HG03139 (cell line): ENCODE data around the gene PML.

ENCODE experiments used
- ATAC-seq: cut with Tn5 transposase; IDR thresholded peaks from one replicate; pipeline ENCODE4 v1.9.1; 2021; ENCODE audit not compliant: unreplicated experiment

The PML gene

DNA sequence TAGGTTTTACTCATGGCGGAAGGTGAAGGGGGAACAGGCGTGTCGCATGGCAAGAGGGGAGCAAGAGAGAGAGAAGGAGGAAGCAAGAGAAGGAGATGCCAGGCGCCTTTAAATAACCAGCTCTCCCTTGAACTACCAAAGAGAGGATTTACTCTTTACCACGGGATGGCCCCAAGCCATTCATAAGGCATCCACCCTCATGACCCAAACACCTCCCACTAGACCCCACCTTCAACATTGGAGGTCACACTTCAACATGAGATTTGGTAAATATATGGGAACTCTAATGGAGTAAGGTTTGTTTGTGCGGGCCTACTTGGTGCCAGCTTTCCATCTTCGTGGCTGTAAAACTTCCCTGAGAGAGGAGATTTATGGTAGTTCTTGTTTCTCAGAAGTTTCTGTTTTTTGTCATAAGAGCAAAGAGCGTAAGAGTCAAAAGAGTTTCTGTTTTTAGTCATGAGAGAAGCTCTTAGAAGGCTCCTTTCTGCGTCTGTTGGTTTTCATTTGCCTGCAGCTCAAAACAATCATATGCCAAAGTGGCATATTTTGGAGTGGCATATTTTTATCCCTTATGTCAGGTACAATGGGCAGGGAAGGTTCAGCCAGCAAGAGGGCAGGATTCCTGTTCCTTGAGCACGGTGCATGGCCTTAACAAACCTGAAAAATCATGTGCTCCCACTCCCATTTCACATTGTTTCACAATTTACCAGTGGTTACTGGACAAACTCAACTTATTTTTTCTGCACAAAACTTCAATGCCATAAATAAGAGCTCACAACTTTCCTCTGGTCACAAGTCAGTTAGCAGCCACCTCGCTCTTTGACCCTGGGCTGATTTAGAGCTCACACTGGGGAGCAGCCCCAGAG is 12.5 kb downstream of the PML start:
- no peak for ATAC-seq

DNA sequence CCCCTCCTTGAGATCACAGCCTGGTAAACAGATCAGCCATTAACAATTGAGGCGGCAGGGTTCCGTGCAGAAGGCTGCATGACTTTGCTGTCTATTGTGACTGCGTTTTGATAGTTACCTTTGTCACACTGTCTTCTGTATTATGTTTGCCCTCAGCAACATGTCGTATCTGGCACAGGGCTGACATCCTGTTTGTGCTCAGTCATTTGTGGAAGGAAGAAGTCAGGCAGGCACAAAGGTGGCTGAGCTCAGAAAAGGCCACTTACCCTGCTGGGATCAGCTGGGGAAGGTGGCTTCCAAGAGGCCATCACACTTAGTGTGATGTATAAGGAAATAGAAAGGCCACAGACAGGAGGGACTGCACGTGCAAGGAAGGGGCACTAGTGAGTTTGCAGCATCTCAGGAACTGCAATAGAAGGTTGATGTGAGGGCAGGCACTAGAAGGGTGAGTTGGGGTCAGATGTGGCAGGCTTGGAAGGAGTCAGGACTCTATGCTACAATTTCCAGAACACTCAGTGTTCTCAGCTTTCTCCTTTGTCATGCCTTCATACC is 13.4 kb downstream of the PML start:
- no peak for ATAC-seq

DNA sequence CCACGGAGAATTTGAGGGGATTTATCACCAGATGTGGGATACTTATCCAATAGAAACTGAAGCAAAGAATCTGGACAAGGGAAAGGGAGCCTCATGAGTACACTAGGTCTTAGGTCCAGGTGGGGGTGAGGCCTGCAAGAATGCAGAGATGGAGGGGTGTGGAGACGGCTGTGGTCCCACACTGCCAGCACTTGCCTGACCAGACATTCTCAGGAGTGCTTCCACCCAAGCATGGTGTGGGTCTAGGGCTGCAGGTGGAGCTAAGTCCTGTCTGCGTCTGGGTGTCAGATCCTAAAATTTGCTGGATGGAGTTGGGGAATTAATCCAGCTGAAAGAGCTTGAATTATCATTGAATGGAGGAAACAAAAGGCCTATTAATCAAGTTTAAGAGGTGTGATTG is 14.4 kb downstream of the PML start:
- ATAC-seq = no peak

DNA sequence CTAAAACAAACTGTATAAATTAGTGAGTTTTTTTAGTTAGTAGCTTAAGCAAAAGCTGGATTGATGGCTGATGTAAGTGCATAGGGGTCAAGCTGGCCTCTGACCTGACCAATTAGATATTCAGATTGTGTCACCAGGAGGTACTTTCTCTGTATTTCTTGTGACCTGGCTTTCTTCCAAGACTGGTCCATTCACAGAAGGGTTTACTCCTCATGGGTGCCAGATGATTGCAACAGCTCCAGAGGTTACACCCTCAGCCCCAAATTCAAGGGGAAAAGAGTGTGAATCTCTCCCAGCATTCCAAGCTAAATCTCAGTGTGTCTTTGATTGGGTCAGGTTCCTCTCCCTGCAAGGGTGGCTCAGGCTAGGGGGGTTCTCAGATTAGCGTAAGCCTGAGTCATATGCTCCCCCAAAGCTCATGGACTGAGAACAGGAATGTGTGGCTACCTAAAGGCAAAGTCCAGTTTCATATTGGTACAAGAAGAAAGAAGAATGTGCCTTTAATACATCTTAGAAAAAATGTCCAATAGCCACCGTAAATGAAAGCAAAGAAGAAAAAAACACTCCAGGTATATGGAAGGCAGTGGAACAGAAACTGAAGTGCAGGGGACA is 16.5 kb downstream of the PML start:
- no peak for ATAC-seq

DNA sequence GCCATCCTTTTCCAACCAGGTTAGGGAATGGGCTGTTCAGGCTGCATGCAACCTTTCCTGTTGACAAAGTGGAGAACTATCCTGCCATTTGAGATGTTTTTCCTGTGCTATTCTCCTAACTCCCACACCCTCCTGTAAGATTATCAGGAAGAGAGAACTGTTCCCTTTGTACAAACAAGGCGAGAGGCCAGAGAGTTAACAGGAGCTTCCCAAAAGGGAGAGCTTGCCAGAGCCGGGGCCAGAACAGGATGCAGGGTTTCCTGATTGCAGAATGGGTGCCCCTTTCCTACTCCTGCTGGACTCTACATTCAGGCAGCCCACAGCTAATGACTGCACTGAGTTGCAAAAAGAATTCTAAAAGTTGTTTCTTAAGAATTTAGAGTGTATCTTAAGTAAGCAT is 17.1 kb downstream of the PML start:
- no peak for ATAC-seq

DNA sequence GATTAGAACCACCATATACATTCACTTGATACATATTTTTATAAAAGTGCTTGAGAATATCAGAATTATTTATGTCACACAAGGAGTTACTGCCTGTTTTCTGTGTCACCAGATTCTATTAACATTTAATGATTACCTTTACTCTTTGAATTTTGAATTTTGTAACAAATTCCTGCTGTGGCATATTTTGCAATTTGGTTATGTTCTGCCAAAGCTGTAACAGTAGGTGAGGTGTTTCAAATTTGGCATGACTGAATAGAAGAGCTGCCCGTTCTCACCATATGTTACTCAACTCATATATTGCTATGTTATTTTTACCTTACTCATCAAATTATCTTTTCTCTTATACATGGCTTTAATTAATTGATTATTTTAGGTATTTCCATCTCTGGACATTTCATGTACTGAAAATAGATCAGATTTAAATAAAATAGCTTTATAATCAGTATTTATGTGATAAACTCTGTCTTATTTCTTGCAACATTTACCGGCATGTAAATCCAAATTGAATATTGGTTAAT is 18.9 kb downstream of the PML start:
- ATAC-seq = no peak

DNA sequence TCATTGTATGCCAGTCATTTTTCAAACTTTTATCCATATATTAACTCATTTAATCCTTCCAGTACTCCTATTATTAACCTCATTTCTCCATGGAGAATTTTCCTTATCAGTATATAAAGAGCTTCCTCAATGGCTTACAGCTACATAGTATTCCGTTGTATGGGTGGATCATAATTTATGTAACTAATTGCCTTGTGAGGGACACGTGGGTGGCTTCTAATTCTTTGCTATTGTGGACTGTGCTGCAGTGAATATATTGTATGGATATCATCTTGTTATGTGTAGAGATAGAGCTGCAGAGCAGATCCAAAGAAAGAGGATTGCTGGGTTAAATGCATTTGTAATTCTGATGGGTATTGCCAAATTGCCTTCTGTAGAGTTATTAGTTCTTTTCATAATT is 25.2 kb downstream of the PML start:
- no peak for ATAC-seq

DNA sequence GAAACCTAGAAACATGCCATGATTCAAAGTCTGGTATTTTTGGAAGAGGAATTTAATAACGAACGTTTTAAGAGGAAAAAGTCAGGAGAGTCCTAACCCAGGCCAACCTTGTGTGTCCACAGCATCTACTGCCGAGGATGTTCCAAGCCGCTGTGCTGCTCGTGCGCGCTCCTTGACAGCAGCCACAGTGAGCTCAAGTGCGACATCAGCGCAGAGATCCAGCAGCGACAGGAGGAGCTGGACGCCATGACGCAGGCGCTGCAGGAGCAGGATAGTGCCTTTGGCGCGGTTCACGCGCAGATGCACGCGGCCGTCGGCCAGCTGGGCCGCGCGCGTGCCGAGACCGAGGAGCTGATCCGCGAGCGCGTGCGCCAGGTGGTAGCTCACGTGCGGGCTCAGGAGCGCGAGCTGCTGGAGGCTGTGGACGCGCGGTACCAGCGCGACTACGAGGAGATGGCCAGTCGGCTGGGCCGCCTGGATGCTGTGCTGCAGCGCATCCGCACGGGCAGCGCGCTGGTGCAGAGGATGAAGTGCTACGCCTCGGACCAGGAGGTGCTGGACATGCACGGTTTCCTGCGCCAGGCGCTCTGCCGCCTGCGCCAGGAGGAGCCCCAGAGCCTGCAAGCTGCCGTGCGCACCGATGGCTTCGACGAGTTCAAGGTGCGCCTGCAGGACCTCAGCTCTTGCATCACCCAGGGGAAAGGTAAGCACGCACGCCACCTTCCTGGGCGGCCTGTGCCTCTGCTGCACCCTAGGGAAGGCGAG is 28.4 kb downstream of the PML start:
- no peak for ATAC-seq

DNA sequence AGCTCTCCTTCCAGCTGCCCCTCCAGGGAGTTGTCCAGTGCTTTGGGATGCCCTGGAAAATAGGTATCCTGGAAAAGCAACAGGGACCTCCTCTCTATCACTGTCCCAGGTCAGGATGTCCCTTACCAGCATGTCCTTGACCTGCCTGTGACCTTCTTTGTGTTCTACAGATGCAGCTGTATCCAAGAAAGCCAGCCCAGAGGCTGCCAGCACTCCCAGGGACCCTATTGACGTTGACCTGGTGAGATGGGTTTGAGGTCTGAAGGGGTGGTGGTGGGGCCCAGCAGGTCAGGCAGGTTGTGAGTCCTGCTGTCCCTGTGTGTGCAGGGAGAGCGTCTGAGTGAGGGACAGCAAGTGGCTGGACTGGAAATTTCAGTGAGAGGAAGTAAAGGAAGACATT is 30.2 kb downstream of the PML start:
- no peak for ATAC-seq

DNA sequence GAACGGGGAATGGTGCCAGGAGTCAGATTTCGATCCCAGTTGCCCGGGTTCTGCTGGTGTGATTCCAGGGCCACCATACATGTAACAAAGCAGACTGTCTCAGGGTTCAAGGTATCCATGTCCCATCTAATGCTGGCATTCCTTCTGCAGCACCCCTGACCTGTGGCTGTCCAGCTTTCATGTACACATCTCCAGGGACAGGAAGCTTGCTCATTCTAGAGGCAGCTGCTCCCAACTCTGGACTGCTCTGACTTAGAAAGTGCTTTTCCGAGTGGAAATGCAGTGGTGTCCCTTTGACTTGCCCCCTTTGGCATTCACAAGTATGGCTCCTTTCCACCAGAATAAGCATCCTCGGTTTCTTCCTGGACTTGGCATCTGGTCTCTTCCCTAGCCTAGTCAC is 30.9 kb downstream of the PML start:
- ATAC-seq = no peak

DNA sequence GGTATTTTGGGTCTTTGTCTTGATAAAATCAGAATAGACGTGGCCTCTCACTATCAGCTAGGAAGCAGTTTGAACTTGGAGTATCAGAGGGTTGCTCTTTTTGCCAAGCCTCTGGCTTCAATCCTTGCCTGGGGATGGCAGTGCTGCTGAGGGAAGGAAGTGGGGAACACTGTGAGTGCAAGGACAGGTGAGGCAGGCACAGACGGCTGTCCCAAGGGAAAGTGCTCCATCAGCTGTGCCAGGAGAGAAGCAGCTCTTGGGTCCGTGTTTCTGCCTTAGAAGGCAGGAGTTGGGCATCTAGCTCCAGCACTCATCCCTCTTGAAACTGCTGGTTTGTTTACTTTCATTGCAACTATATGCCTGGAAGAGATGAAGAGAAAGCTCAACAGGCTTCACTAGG is 33.2 kb downstream of the PML start:
- ATAC-seq = no peak

DNA sequence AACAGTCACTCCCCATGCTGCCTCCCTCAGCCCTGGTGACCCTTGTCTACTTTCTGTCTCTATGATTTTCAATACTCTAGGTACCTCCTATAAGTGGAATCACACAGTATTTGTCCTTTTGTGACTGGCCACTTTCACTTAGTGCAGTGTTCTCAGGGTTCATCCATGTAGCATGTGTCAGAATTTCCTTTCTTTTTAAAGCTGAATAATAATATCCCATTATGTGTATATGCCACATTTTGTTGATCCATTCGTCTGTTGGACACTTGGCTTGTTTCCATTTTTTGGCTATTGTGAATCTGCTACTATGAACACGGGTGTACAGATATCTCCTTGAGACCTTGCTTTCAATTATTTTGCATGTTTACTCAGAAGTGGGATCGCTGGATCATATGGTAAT is 34.1 kb downstream of the PML start:
- no peak for ATAC-seq

DNA sequence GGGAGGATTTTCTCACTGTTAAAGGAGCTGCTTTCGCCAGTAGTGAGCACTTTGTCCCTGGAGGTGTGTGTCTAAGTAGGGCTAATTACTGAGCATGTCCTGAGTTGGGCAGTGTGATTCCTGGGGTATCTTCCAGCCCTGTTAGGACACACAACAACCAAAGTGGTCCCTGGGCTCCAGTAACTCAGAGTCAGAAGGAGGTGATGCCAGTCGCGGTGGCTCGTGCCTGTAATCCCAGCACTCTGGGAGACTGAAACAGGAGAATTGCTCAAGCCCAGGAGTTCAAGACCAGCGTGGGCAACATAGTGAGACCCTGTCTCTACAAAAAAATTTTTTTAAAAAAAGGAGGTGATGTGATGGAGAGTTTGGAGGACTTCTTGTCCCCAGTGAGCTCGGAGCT is 37.5 kb downstream of the PML start:
- ATAC-seq = no peak

DNA sequence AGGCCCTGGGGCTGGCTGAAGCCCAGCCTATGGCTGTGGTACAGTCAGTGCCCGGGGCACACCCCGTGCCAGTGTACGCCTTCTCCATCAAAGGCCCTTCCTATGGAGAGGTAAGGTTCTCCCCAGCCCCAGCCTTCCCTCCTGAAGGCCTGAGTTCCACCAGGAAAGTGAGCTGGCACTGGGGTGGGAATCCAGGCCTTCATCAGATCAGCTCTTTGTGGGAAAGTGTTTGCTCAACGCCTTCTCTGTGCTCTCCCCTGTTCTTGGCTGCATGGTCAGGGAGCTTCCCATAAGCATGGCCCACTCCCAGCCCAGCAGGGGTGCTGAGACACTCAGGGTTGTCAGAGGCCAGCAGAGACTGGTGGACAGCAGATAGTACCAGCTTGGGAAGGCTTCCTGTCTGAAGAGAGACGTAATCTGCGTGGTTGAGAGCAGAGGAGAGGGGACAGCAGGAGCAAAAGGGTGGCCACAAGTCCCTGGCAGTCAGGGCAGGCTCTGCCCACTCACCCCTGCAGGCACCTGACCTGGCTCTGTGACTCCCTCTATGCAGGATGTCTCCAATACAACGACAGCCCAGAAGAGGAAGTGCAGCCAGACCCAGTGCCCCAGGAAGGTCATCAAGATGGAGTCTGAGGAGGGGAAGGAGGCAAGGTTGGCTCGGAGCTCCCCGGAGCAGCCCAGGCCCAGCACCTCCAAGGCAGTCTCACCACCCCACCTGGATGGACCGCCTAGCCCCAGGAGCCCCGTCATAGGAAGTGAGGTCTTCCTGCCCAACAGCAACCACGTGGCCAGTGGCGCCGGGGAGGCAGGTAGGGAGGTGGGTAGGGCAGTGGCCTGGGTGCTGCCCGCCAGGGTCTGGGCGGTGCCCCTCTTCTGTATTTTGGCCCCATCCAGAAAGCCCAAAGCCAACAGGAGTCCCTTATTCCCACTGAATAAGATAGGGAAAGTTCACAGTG is 38.4 kb downstream of the PML start:
- no peak for ATAC-seq

DNA sequence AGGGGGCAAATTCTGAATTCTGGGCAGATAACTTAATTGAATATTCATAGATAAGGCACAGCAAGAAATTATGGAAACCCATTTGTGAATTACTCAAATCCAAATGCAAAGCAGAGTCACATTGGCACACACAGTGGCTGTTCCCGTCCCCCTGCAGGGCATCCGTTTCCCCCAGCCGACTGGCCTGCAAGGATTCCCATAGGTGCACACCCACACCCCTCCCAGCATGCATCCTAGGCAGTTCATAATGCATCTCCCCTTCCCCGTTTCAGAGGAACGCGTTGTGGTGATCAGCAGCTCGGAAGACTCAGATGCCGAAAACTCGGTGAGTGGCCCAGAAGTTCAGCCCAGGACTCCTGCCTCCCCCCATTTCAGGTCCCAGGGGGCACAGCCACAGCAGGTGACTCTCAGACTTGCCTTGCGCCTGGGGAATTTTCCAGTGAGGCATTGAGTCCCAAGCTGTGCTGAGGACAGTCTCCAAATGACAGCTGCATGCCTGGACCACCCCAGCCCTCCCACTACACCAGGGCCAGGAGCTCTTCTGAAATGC is 39.8 kb downstream of the PML start:
- no peak for ATAC-seq

DNA sequence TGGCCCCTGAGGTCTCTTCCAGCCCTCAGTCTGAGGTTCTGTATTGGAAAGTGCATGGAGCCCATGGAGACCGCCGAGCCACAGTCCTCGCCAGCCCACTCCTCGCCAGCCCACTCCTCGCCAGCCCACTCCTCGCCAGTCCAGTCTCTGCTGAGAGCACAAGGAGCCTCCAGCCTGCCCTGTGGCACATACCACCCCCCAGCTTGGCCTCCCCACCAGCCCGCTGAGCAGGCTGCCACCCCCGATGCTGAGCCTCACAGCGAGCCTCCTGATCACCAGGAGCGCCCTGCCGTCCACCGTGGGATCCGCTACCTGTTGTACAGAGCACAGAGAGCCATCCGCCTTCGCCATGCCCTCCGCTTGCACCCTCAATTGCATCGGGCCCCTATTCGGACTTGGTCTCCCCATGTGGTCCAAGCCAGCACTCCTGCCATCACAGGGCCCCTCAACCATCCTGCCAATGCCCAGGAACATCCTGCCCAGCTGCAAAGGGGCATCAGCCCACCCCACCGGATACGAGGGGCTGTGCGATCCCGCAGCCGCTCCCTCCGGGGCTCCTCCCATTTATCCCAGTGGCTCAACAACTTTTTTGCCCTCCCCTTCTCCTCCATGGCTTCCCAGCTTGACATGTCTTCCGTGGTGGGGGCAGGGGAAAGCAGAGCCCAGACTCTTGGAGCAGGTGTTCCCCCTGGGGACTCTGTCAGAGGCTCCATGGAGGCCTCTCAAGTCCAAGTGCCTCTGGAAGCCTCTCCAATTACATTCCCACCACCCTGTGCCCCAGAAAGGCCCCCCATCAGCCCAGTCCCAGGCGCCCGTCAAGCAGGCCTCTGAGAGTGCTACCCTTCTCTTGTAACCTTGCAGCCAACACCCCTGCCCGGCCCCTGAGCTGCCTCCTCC is 40.9 kb downstream of the PML start:
- ATAC-seq = no peak

DNA sequence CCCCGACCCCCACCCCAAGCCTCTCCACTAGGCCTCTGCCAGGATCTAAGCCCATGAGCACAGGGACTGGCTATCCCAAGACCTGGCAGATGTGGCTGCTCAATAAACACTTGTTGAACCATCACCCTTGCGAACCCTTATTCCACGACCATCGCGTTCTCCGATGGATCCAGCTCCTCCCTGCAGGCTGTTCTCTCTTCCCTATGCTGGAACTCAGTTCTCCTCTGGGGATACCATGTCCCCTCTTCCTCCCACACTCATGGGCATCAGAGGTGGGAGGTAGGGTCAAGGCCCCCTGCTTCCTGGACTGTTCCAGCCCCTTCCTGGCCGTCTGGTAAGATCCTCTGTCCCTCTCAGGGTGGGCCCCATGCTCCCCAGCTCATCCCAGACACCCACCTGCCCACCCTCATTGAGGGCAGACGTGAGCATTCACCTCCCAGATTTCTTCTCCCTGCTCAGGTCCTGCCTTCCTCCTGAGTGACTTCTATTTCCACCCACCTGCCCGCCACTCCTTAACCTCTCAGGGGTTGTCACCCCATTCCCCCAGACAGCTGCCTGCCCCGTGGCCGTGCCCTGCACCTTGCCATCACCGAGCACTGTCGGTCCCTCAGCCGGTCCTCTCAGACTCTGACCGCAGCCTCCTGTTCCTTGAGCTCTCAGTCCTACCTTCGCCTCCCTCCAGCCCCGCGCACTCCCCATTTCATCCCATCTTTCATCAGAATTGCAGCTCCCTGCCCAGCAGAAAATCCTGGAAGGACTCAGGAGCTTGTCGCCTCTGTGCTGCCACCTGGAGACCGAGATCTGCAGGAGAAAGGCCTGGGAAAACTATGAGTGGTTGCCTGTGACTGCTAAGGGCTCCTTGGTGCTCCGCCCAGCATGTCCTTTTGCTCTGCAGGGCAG is 42.0 kb downstream of the PML start:
- ATAC-seq = no peak
